GM23338 (cell line): ENCODE data around the gene TF. TPM values are rescaled to one million over a fixed set of nuclear protein-coding genes. Genes with fewer than 3 reads are reported as not detected.

Experiments used
- ATAC-seq: fragments of 200-7000 bp; cut with Tn5 transposase; 3 replicates; pipeline ENCODE4 v1.9.1; 2020
- DNase-seq: peaks from one replicate; pipeline ENCODE4 v3.0.0-alpha.2; 2015; ENCODE audit warnings: low spot score
- H2AFZ ChIP-seq: fragments of 200-600 bp; sonication (generic); 2 replicates; pipeline ENCODE4 v1.8.0; 2016; ENCODE audit warnings: antibody characterized with exemption, mild to moderate bottlenecking, moderate library complexity
- H3F3A ChIP-seq: fragments of 200-600 bp; sonication (generic); replicated peaks from 2 replicates; pipeline ENCODE4 v1.8.0; 2017; ENCODE audit warnings: antibody characterized with exemption, mixed run types, low read depth
- H3K27ac ChIP-seq: fragments of 200-600 bp; sonication (generic); 2 replicates; pipeline ENCODE4 v1.6.1; 2016; ENCODE audit warnings: low read depth
- H3K27me3 ChIP-seq: fragments of 200-600 bp; sonication (generic); 2 replicates; pipeline ENCODE4 v1.8.0; 2016; ENCODE audit warnings: mild to moderate bottlenecking, mixed run types, moderate library complexity; ENCODE audit not compliant: insufficient read depth
- H3K36me3 ChIP-seq: fragments of 200-600 bp; sonication (generic); 2 replicates; pipeline ENCODE4 v1.8.0; 2016; ENCODE audit warnings: mild to moderate bottlenecking; ENCODE audit not compliant: insufficient read depth
- H3K4me1 ChIP-seq: fragments of 200-600 bp; sonication (generic); 2 replicates; pipeline ENCODE4 v1.8.0; 2016; ENCODE audit warnings: mild to moderate bottlenecking, moderate library complexity; ENCODE audit not compliant: insufficient read depth
- H3K4me2 ChIP-seq: fragments of 200-600 bp; sonication (generic); 2 replicates; pipeline ENCODE4 v1.7.1; 2017; ENCODE audit warnings: mixed run types
- H3K4me3 ChIP-seq: fragments of 200-600 bp; sonication (generic); 2 replicates; pipeline ENCODE4 v1.6.1; 2016; ENCODE audit warnings: mixed run types
- H3K79me2 ChIP-seq: fragments of 200-600 bp; sonication (generic); replicated peaks from 2 replicates; pipeline ENCODE4 v1.8.0; 2017; ENCODE audit warnings: mild to moderate bottlenecking; ENCODE audit not compliant: insufficient read depth
- H3K9me2 ChIP-seq: fragments of 200-600 bp; sonication (generic); 2 replicates; pipeline ENCODE4 v1.8.0; 2017; ENCODE audit not compliant: insufficient read depth
- H4K20me1 ChIP-seq: fragments of 200-600 bp; sonication (generic); replicated peaks from 2 replicates; pipeline ENCODE4 v1.8.0; 2017; ENCODE audit warnings: mild to moderate bottlenecking; ENCODE audit not compliant: insufficient read depth
- H3K27ac Mint-ChIP-seq: 2 replicates; pipeline ENCODE4 v1.8.0; 2020; ENCODE audit warnings: inconsistent platforms, mild to moderate bottlenecking, moderate library complexity, mixed read lengths
- H3K27me3 Mint-ChIP-seq: 3 replicates; pipeline ENCODE4 v1.8.0; 2022; ENCODE audit warnings: low read depth, mild to moderate bottlenecking, moderate library complexity, mixed read lengths, inconsistent platforms; ENCODE audit not compliant: insufficient read depth, poor library complexity
- H3K36me3 Mint-ChIP-seq: 3 replicates; pipeline ENCODE4 v1.8.0; 2021; ENCODE audit warnings: low read depth, mild to moderate bottlenecking, inconsistent platforms, moderate library complexity, mixed read lengths
- H3K4me1 Mint-ChIP-seq: 3 replicates; pipeline ENCODE4 v1.8.0; 2020; ENCODE audit warnings: mild to moderate bottlenecking, inconsistent platforms, mixed read lengths
- H3K4me3 Mint-ChIP-seq: 3 replicates; pipeline ENCODE4 v1.8.0; 2021; ENCODE audit warnings: moderate library complexity, mild to moderate bottlenecking, inconsistent platforms, mixed read lengths
- H3K9me3 Mint-ChIP-seq: 3 replicates; pipeline ENCODE4 v1.8.0; 2020; ENCODE audit warnings: moderate library complexity, mild to moderate bottlenecking, inconsistent platforms, mixed read lengths
- CREB1 ChIP-seq: fragments of 250-450 bp; sonication (Bioruptor Pico); IDR thresholded peaks from 2 replicates; pipeline ENCODE4 v1.5.0; 2020; ENCODE audit warnings: low read depth, mild to moderate bottlenecking, moderate library complexity
- CTCF ChIP-seq, 2 experiments: fragments of 200-600 bp in 1 of 2; sonication (generic) in 1 of 2; conservative IDR thresholded peaks; 2 replicates each; pipeline versions ENCODE4 v1.5.1 to v1.6.1; 2016 to 2017; ENCODE audit warnings: antibody characterized with exemption in 2 of 2, low read depth in 2 of 2, mild to moderate bottlenecking in 2 of 2, moderate library complexity in 1 of 2
- ETS1 ChIP-seq: IDR thresholded peaks from 2 replicates; pipeline ENCODE4 v1.6.1; 2016; ENCODE audit warnings: antibody characterized with exemption
- EZH2phosphoT487 ChIP-seq: fragments of 200-600 bp; sonication (generic); IDR thresholded peaks from one replicate; pipeline ENCODE4 v1.8.1; 2018; ENCODE audit warnings: antibody characterized with exemption; ENCODE audit not compliant: unreplicated experiment
- JUNB ChIP-seq: IDR thresholded peaks from one replicate; pipeline ENCODE4 v1.6.1; 2016; ENCODE audit warnings: antibody characterized with exemption; ENCODE audit not compliant: unreplicated experiment
- NANOG ChIP-seq: IDR thresholded peaks from 2 replicates; pipeline ENCODE4 v1.6.1; 2016; ENCODE audit warnings: antibody characterized with exemption, borderline replicate concordance
- STAT1 ChIP-seq: IDR thresholded peaks from one replicate; pipeline ENCODE4 v1.6.1; 2016; ENCODE audit warnings: antibody characterized with exemption; ENCODE audit not compliant: unreplicated experiment
- ZNF331 ChIP-seq: fragments of 250-450 bp; sonication (Bioruptor Pico); IDR thresholded peaks from 2 replicates; pipeline ENCODE4 v1.5.0; 2020; ENCODE audit warnings: low read depth, mild to moderate bottlenecking, moderate library complexity
- polyA plus RNA-seq: library from polyadenylated mRNA; unstranded; fragments of >200 nt; fragmentation: Nextera tagmentation; extraction: Ambion mirVana; gene quantifications from 2 replicates; pipeline ENCODE4 v1.2.1, GENCODE V29; 2016
- small RNA-seq: library from RNA; depleted of rRNA; stranded (forward); fragments of <200 nt; gene quantifications from one replicate; pipeline ENCODE3, GENCODE V24; 2014; ENCODE audit warnings: low replicate concordance
- total RNA-seq: library from RNA; depleted of rRNA; stranded (reverse); fragments of >200 nt; shearing (Covaris generic); gene quantifications from 2 replicates; pipeline ENCODE4 v1.2.3, GENCODE V29; 2014; rRNA removed

The TF gene
- total and polyA plus RNA-seq, 2 experiments from 2014 or later: 0.03 to 0.76 TPM

- Mint-ChIP-seq H3K4me1 (no peaks in the 10 kb centered on the region), H3K9me3 (no peaks in the 10 kb centered on the region)
- no peak for ATAC-seq
These were observed 97.4 kb downstream of the TF start for GRCh38 chr3:133843634-133844033.

GRCh38 chr3:133845127-133845526 lies 98.9 kb downstream of the TF start:
- Mint-ChIP-seq H3K9me3 (no peaks in the 10 kb centered on the region), H3K4me1 (no peaks in the 10 kb centered on the region), H3K4me3 (no peak overlapping the region), H3K36me3 (no peaks in the 10 kb centered on the region), H3K27ac (no peak overlapping the region), H3K27me3 (peaks cover 5% of the 10 kb centered on the region)
- DNase-seq (no peak), ATAC-seq (no peak)
- H3K27ac ChIP-seq: no peak overlapping the region
- H3K4me2 ChIP-seq: no peak overlapping the region
- H3K27me3 ChIP-seq: no peaks in the 10 kb centered on the region
- no peaks in the 10 kb centered on the region for H3F3A ChIP-seq
- H2AFZ ChIP-seq: no peak overlapping the region
- no peaks in the 10 kb centered on the region for H4K20me1 ChIP-seq
- no peaks in the 10 kb centered on the region for H3K79me2 ChIP-seq
- no peaks in the 10 kb centered on the region for H3K4me1 ChIP-seq
- TF ChIP-seq ZNF331 (no peak), CTCF (conservative IDR thresholded peaks at IDR 0.05; ENCODE audit: low read depth in 2 of 2) (no peak), JUNB (no peak), NANOG (no peak), CREB1 (CRISPR knock-in tag) (no peak), ETS1 (no peak), EZH2phosphoT487 (no peak), STAT1 (no peak)
- H3K4me3 ChIP-seq: no peak overlapping the region
- no peaks in the 10 kb centered on the region for H3K9me2 ChIP-seq
- H3K36me3 ChIP-seq: no peaks in the 10 kb centered on the region

More at GRCh38 chr3:133843634-133844033, 97.4 kb downstream of the TF start:
- H3K9me2 ChIP-seq: no peaks in the 10 kb centered on the region
- no peaks in the 10 kb centered on the region for H4K20me1 ChIP-seq
- no peak overlapping the region for H3K4me2 ChIP-seq
- no peak for TF ChIP-seq EZH2phosphoT487
- no peak for TF ChIP-seq JUNB
- no peak for TF ChIP-seq CREB1 (CRISPR knock-in tag)
- no peaks in the 10 kb centered on the region for H3K27me3 ChIP-seq
- no peak overlapping the region for H2AFZ ChIP-seq
- H3K27ac ChIP-seq: no peak overlapping the region
- Mint-ChIP-seq H3K27me3 (peaks cover 13% of the 10 kb centered on the region), H3K36me3 (no peaks in the 10 kb centered on the region), H3K27ac (no peak overlapping the region), H3K4me3 (no peak overlapping the region)
- H3K79me2 ChIP-seq: no peaks in the 10 kb centered on the region
- H3F3A ChIP-seq: no peaks in the 10 kb centered on the region
- H3K4me1 ChIP-seq: no peaks in the 10 kb centered on the region
- H3K36me3 ChIP-seq: no peaks in the 10 kb centered on the region
- no peak for DNase-seq
- no peak overlapping the region for H3K4me3 ChIP-seq

Small RNA genes lying within 50 kb of the gene (small RNA-seq; reads per million reads assigned to genes)
- gene RNA5SP140: not detected

Other genes with a start within 250 kb of the TF start
- 119 TPM in 2 replicates for gene CDV3, start 172.7 kb upstream of the TF start, total RNA-seq
- 36.6 and 44.1 TPM in 2 replicates for gene CDV3, start 172.7 kb upstream of the TF start, polyA plus RNA-seq
- 42.2 and 65.4 TPM in 2 replicates for gene TOPBP1, start 84.5 kb upstream of the TF start, total RNA-seq
- 13.8 and 15.8 TPM in 2 replicates for gene TOPBP1, start 84.5 kb upstream of the TF start, polyA plus RNA-seq
- gene SRPRB, start 59.4 kb downstream of the TF start, total RNA-seq: 25.3 and 25.6 TPM in 2 replicates
- 25.8 and 36.0 TPM in 2 replicates for gene SRPRB, start 59.4 kb downstream of the TF start, polyA plus RNA-seq
- gene RAB6B, start 149.5 kb downstream of the TF start, total RNA-seq: 2.9 and 3.9 TPM in 2 replicates
- gene RAB6B, start 149.5 kb downstream of the TF start, polyA plus RNA-seq: 1.2 and 1.4 TPM in 2 replicates